HEK293 (cell line): ENCODE results near the gene ERGIC1.

ENCODE experiments used
- CTCF ChIA-PET: fragments of 350-600 bp; formaldehyde crosslinking; extraction: SDS; loops from one replicate; lab custom pipeline; 2021; ENCODE audit warnings: antibody characterized with exemption; lab: Yijun Ruan, JAX
- POLR2A ChIA-PET: fragments of 300-600 bp; formaldehyde crosslinking; extraction: SDS; loops from one replicate; lab custom pipeline; 2020; ENCODE audit warnings: antibody characterized with exemption, inconsistent platforms; lab: Yijun Ruan, JAX
- H3K27ac ChIP-seq: fragments of 200-500 bp; sonication (Bioruptor generic); 2 replicates; pipeline ENCODE4 v1.5.1; 2014; ENCODE audit warnings: low read depth, low read length, control low read depth, inconsistent platforms; ENCODE audit errors: extremely low read depth
- H3K36me3 ChIP-seq, 2 experiments: fragments of 200-500 bp in 1 of 2; sonication (Bioruptor generic) in 1 of 2; 1 replicate in 1 of 2; 2 replicates in 1 of 2; pipeline ENCODE4 v1.5.1; 2014 to 2017; ENCODE audit warnings: inconsistent platforms in 2 of 2, low read length in 2 of 2; ENCODE audit not compliant: control insufficient read depth in 2 of 2, insufficient read depth in 1 of 2
- H3K4me1 ChIP-seq: fragments of 200-500 bp; sonication (Bioruptor generic); 2 replicates; pipeline ENCODE4 v1.5.1; 2014; ENCODE audit warnings: mild to moderate bottlenecking, low read length, inconsistent platforms; ENCODE audit not compliant: control insufficient read depth, insufficient read depth
- H3K4me3 ChIP-seq: 2 replicates; pipeline ENCODE4 v1.5.1; 2011; ENCODE audit warnings: low read depth, mild to moderate bottlenecking, control low read depth, low read length, moderate library complexity
- H3K9me3 ChIP-seq: fragments of 200-500 bp; sonication (Bioruptor generic); 2 replicates; pipeline ENCODE4 v1.5.1; 2014; ENCODE audit warnings: low read depth, low read length, inconsistent platforms; ENCODE audit not compliant: control insufficient read depth, insufficient read depth
- BCL11A ChIP-seq: fragments of 450-650 bp; formaldehyde crosslinking; IDR thresholded peaks from 2 replicates; pipeline ENCODE4 v1.5.1; 2016; ENCODE audit warnings: low read depth, missing biosample characterization, missing genetic modification characterization
- BCL11B ChIP-seq: fragments of 450-650 bp; formaldehyde crosslinking; IDR thresholded peaks from 2 replicates; pipeline ENCODE4 v1.5.1; 2016; ENCODE audit warnings: low read depth, missing biosample characterization, missing genetic modification characterization
- HOXC10 ChIP-seq: sonication (generic); formaldehyde crosslinking; IDR thresholded peaks from 2 replicates; pipeline ENCODE4 v1.8.1; 2023; ENCODE audit warnings: mild to moderate bottlenecking, missing genetic modification reagents
- KLF17 ChIP-seq: fragments of 450-650 bp; formaldehyde crosslinking; IDR thresholded peaks from 2 replicates; pipeline ENCODE4 v1.5.1; 2016; ENCODE audit warnings: missing biosample characterization, missing genetic modification characterization
- KLF8 ChIP-seq: fragments of 450-650 bp; formaldehyde crosslinking; IDR thresholded peaks from 2 replicates; pipeline ENCODE4 v1.5.1; 2016; ENCODE audit warnings: missing biosample characterization, missing genetic modification characterization
- MZF1 ChIP-seq: fragments of 450-650 bp; formaldehyde crosslinking; IDR thresholded peaks from 2 replicates; pipeline ENCODE4 v1.5.1; 2017; ENCODE audit warnings: missing biosample characterization, missing genetic modification characterization, borderline replicate concordance
- PRDM1 ChIP-seq: fragments of 450-650 bp; formaldehyde crosslinking; IDR thresholded peaks from 2 replicates; pipeline ENCODE4; 2016; ENCODE audit warnings: missing biosample characterization, missing genetic modification characterization
- PRDM10 ChIP-seq: fragments of 450-650 bp; formaldehyde crosslinking; IDR thresholded peaks from 2 replicates; pipeline ENCODE4 v1.5.1; 2016; ENCODE audit warnings: missing biosample characterization, missing genetic modification characterization
- SCRT1 ChIP-seq: fragments of 450-650 bp; formaldehyde crosslinking; IDR thresholded peaks from 2 replicates; pipeline ENCODE4 v1.5.1; 2016; ENCODE audit warnings: missing biosample characterization, missing genetic modification characterization, borderline replicate concordance
- SP2 ChIP-seq: fragments of 450-650 bp; formaldehyde crosslinking; IDR thresholded peaks from 2 replicates; pipeline ENCODE4 v1.5.1; 2016; ENCODE audit warnings: missing biosample characterization, missing genetic modification characterization
- TCF7L2 ChIP-seq: IDR thresholded peaks from 2 replicates; pipeline ENCODE4 v1.6.1; 2011; ENCODE audit warnings: low read depth, mild to moderate bottlenecking, inconsistent platforms, low read length, moderate library complexity, borderline replicate concordance
- YY1 ChIP-seq: fragments of 450-650 bp; formaldehyde crosslinking; IDR thresholded peaks from 2 replicates; pipeline ENCODE4 v1.5.1; 2018; ENCODE audit warnings: missing biosample characterization, missing genetic modification characterization
- ZBTB21 ChIP-seq: fragments of 450-650 bp; formaldehyde crosslinking; IDR thresholded peaks from 2 replicates; pipeline ENCODE4 v1.5.1; 2017; ENCODE audit warnings: missing biosample characterization, missing genetic modification characterization
- ZBTB8A ChIP-seq: fragments of 450-650 bp; formaldehyde crosslinking; IDR thresholded peaks from 2 replicates; pipeline ENCODE4 v1.5.1; 2016; ENCODE audit warnings: missing biosample characterization, missing genetic modification characterization
- ZNF366 ChIP-seq: fragments of 450-650 bp; formaldehyde crosslinking; conservative IDR thresholded peaks from 2 replicates; pipeline ENCODE4 v1.5.1; 2016; ENCODE audit warnings: missing biosample characterization, missing genetic modification characterization
- ZNF394 ChIP-seq: fragments of 450-650 bp; formaldehyde crosslinking; IDR thresholded peaks from 2 replicates; pipeline ENCODE4 v1.5.1; 2016; ENCODE audit warnings: missing biosample characterization, missing genetic modification characterization, mild to moderate bottlenecking, moderate library complexity, borderline replicate concordance
- ZNF404 ChIP-seq: fragments of 450-650 bp; formaldehyde crosslinking; IDR thresholded peaks from 2 replicates; pipeline ENCODE4 v1.5.1; 2017; ENCODE audit warnings: missing biosample characterization, missing genetic modification characterization
- ZNF416 ChIP-seq: fragments of 450-650 bp; formaldehyde crosslinking; IDR thresholded peaks from 2 replicates; pipeline ENCODE4 v1.5.1; 2016; ENCODE audit warnings: missing biosample characterization, missing genetic modification characterization
- ZNF426 ChIP-seq: fragments of 450-650 bp; formaldehyde crosslinking; IDR thresholded peaks from 2 replicates; pipeline ENCODE4 v1.5.1; 2017; ENCODE audit warnings: missing biosample characterization, missing genetic modification characterization, mild to moderate bottlenecking, inconsistent platforms, moderate library complexity
- ZNF449 ChIP-seq: fragments of 450-650 bp; formaldehyde crosslinking; IDR thresholded peaks from 2 replicates; pipeline ENCODE4 v1.5.1; 2017; ENCODE audit warnings: missing biosample characterization, mild to moderate bottlenecking, missing genetic modification characterization, moderate library complexity
- ZNF488 ChIP-seq: fragments of 450-650 bp; formaldehyde crosslinking; IDR thresholded peaks from 2 replicates; pipeline ENCODE4 v1.5.1; 2016; ENCODE audit warnings: missing biosample characterization, missing genetic modification characterization
- ZNF510 ChIP-seq: fragments of 450-650 bp; formaldehyde crosslinking; IDR thresholded peaks from 2 replicates; pipeline ENCODE4 v1.5.1; 2018; ENCODE audit warnings: mild to moderate bottlenecking, missing genetic modification characterization, missing biosample characterization; ENCODE audit not compliant: insufficient replicate concordance
- ZNF514 ChIP-seq: fragments of 450-650 bp; formaldehyde crosslinking; IDR thresholded peaks from 2 replicates; pipeline ENCODE4 v1.5.1; 2016; ENCODE audit warnings: missing biosample characterization, missing genetic modification characterization
- ZNF561 ChIP-seq: fragments of 450-650 bp; IDR thresholded peaks from 2 replicates; pipeline ENCODE4 v1.5.1; 2018; ENCODE audit warnings: missing biosample characterization, missing genetic modification characterization, borderline replicate concordance
- ZNF610 ChIP-seq: fragments of 450-650 bp; formaldehyde crosslinking; IDR thresholded peaks from 2 replicates; pipeline ENCODE4 v1.5.1; 2016; ENCODE audit warnings: missing biosample characterization, missing genetic modification characterization, borderline replicate concordance
- ZNF670 ChIP-seq: fragments of 450-650 bp; formaldehyde crosslinking; IDR thresholded peaks from 2 replicates; pipeline ENCODE4 v1.5.1; 2016; ENCODE audit warnings: missing biosample characterization, missing genetic modification characterization, low read depth
- ZNF677 ChIP-seq: fragments of 450-650 bp; IDR thresholded peaks from 2 replicates; pipeline ENCODE4 v1.5.0; 2018; ENCODE audit warnings: missing biosample characterization, mild to moderate bottlenecking, missing genetic modification characterization, moderate library complexity
- ZNF776 ChIP-seq: fragments of 450-650 bp; formaldehyde crosslinking; IDR thresholded peaks from 2 replicates; pipeline ENCODE4 v1.5.0; 2017; ENCODE audit warnings: missing biosample characterization, missing genetic modification characterization, borderline replicate concordance

Gene ERGIC1

GRCh38 chr5:172883066-172883465 is 49.0 kb downstream of the ERGIC1 start (continued):
- TF ChIP-seq ZNF416 (tag by site-specific recombination) (no peak), PRDM1 (tag by site-specific recombination) (no peak), ZNF404 (tag by site-specific recombination) (no peak), YY1 (tag by site-specific recombination) (no peak), BCL11A (tag by site-specific recombination) (no peak), ZNF677 (tag by site-specific recombination) (no peak), ZNF510 (no peak), ZNF514 (tag by site-specific recombination) (no peak), KLF17 (tag by site-specific recombination) (no peak), ZNF366 (tag by site-specific recombination) (no peak)

GRCh38 chr5:172885597-172886340 is 51.7 kb downstream of the ERGIC1 start:
- Histone ChIP-seq H3K4me3 (no peak overlapping the region), H3K27ac (no peak overlapping the region)
- TF ChIP-seq ZNF426 (tag by site-specific recombination) (no peak), BCL11B (tag by site-specific recombination) (no peak), ZBTB8A (tag by site-specific recombination) (no peak), MZF1 (tag by site-specific recombination) (no peak), PRDM10 (tag by site-specific recombination) (no peak), ZNF488 (tag by site-specific recombination) (no peak), HOXC10 (no peak), ZNF561 (tag by site-specific recombination) (no peak), SP2 (no peak), KLF8 (tag by site-specific recombination) (no peak), TCF7L2 (no peak), ZNF610 (tag by site-specific recombination) (no peak), ZNF670 (tag by site-specific recombination) (no peak), YY1 (tag by site-specific recombination) (no peak), ZBTB21 (tag by site-specific recombination) (no peak), ZNF776 (tag by site-specific recombination) (no peak), ZNF449 (tag by site-specific recombination) (no peak), SCRT1 (no peak), ZNF394 (tag by site-specific recombination) (no peak)
- TF ChIP-seq, all 188 proteins: peak for 0
- ChIA-PET CTCF (interaction anchor here (0.6 kb wide), 1 partner anchor 24 kb away, joined by 7 read pairs; no protein-coding TSS in a partner anchor), POLR2A (no interaction called here)
- Histone ChIP-seq H3K36me3 (peaks cover 0 to 27% of the 10 kb centered on the region in 2 experiments; a peak in 2 of 3 replicates), H3K9me3 (no peaks in the 10 kb centered on the region), H3K4me1 (no peaks in the 10 kb centered on the region)
